COLO668 (cell line): ENCODE results near the gene NTRK2.

Source experiments
- DNase-seq: peaks from one replicate; lab custom pipeline; 2025; ENCODE audit not compliant: unreplicated experiment; lab: John Stamatoyannopoulos, UW

NTRK2 gene

GRCh38 chr9:84681516-84682285, 12.2 kb downstream of the NTRK2 start:
- no peak for DNase-seq

GRCh38 chr9:84686068-84686467, 16.5 kb downstream of the NTRK2 start:
- no peak for DNase-seq

GRCh38 chr9:84688956-84689355, 19.4 kb downstream of the NTRK2 start:
- DNase-seq: no peak

GRCh38 chr9:84691634-84692033, 22.1 kb downstream of the NTRK2 start:
- no peak for DNase-seq

- no peak for DNase-seq
These were observed 24.7 kb downstream of the NTRK2 start for GRCh38 chr9:84694248-84694647.

- no peak for DNase-seq
These were observed 27.5 kb downstream of the NTRK2 start for GRCh38 chr9:84697042-84697441.

GRCh38 chr9:84697509-84698114, 28.1 kb downstream of the NTRK2 start:
- DNase-seq: peak; percentile 28

- no peak for DNase-seq
These were observed 28.8 kb downstream of the NTRK2 start for GRCh38 chr9:84698323-84698722.

GRCh38 chr9:84699984-84700383, 30.5 kb downstream of the NTRK2 start:
- DNase-seq: no peak

- DNase-seq: no peak
These were observed 32.3 kb downstream of the NTRK2 start for GRCh38 chr9:84701801-84702200.

- no peak for DNase-seq
These were observed 32.9 kb downstream of the NTRK2 start for GRCh38 chr9:84702471-84702870.

GRCh38 chr9:84703793-84704192, 34.3 kb downstream of the NTRK2 start:
- DNase-seq: no peak

GRCh38 chr9:84705128-84705527, 35.6 kb downstream of the NTRK2 start:
- no peak for DNase-seq

- no peak for DNase-seq
These were observed 38.9 kb downstream of the NTRK2 start for GRCh38 chr9:84708400-84708799.

GRCh38 chr9:84709056-84709455, 39.5 kb downstream of the NTRK2 start:
- no peak for DNase-seq

- no peak for DNase-seq
These were observed 41.3 kb downstream of the NTRK2 start for GRCh38 chr9:84710701-84711397.

GRCh38 chr9:84711398-84711777, 41.9 kb downstream of the NTRK2 start:
- no peak for DNase-seq

GRCh38 chr9:84711936-84712335, 42.4 kb downstream of the NTRK2 start:
- DNase-seq: no peak

GRCh38 chr9:84716217-84716616, 46.7 kb downstream of the NTRK2 start:
- DNase-seq: no peak

- no peak for DNase-seq
These were observed 48.9 kb downstream of the NTRK2 start for GRCh38 chr9:84718476-84718875.

GRCh38 chr9:84722388-84722989, 53.0 kb downstream of the NTRK2 start:
- DNase-seq: no peak

GRCh38 chr9:84723426-84723825, 53.9 kb downstream of the NTRK2 start:
- DNase-seq: no peak
